Chondrocyte (in vitro differentiated cells): ENCODE results near the gene DDAH1. TPM values are rescaled to one million over a fixed set of nuclear protein-coding genes. Genes with fewer than 3 reads are reported as not detected.

Source experiments
- DNase-seq: peaks from one replicate; pipeline ENCODE4 v3.0.0; 2021; ENCODE audit warnings: mixed read lengths, low spot score
- H3K27ac Mint-ChIP-seq: one replicate; pipeline ENCODE4 v1.8.0; 2021; ENCODE audit warnings: mild to moderate bottlenecking, moderate library complexity, mixed read lengths; ENCODE audit not compliant: unreplicated experiment
- H3K27me3 Mint-ChIP-seq: 2 replicates; pipeline ENCODE4 v1.8.0; 2021; ENCODE audit warnings: low read depth, mixed read lengths
- H3K36me3 Mint-ChIP-seq: 2 replicates; pipeline ENCODE4 v1.8.0; 2021; ENCODE audit warnings: low read depth, mixed read lengths
- H3K4me1 Mint-ChIP-seq: 2 replicates; pipeline ENCODE4 v1.8.0; 2021; ENCODE audit warnings: low read depth, mild to moderate bottlenecking, mixed read lengths
- H3K4me3 Mint-ChIP-seq: one replicate; pipeline ENCODE4 v1.8.0; 2021; ENCODE audit warnings: mild to moderate bottlenecking, moderate library complexity, mixed read lengths; ENCODE audit not compliant: unreplicated experiment
- H3K9me3 Mint-ChIP-seq: 2 replicates; pipeline ENCODE4 v1.8.0; 2021; ENCODE audit warnings: low read depth, mixed read lengths
- CTCF ChIP-seq: fragments of 200-600 bp; sonication (generic); IDR thresholded peaks from 2 replicates; pipeline ENCODE4 v1.5.0; 2021; ENCODE audit warnings: antibody characterized with exemption, mild to moderate bottlenecking, moderate library complexity
- total RNA-seq: library from RNA; stranded (reverse); gene quantifications from 3 replicates; pipeline ENCODE4 v1.2.1, GENCODE V29; 2021

DDAH1 gene
- total RNA-seq, 1 donor from 2014 or later = 91.8 TPM

- DNase-seq = no peak
- Mint-ChIP-seq H3K27me3 (no peaks in the 10 kb centered on the region), H3K9me3 (no peaks in the 10 kb centered on the region), H3K4me3 (no peak overlapping the region), H3K27ac (peak overlapping the region; percentile 79), H3K36me3 (peaks cover 3% of the 10 kb centered on the region), H3K4me1 (peaks cover 87% of the 10 kb centered on the region)
- TF ChIP-seq CTCF = no peak
Observed at GRCh38 chr1:85358702-85359438, 106.1 kb downstream of the DDAH1 start.

- H3K4me3 Mint-ChIP-seq = no peak overlapping the region
- no peaks in the 10 kb centered on the region for H3K9me3 Mint-ChIP-seq
- no peaks in the 10 kb centered on the region for H3K27me3 Mint-ChIP-seq
- H3K36me3 Mint-ChIP-seq = peaks cover 3% of the 10 kb centered on the region
- no peak for TF ChIP-seq CTCF
- no peak for DNase-seq
- H3K4me1 Mint-ChIP-seq = peaks cover 83% of the 10 kb centered on the region
- H3K27ac Mint-ChIP-seq = peak overlapping the region; percentile 13
Observed at GRCh38 chr1:85357817-85358216, 107.1 kb downstream of the DDAH1 start.

DNA sequence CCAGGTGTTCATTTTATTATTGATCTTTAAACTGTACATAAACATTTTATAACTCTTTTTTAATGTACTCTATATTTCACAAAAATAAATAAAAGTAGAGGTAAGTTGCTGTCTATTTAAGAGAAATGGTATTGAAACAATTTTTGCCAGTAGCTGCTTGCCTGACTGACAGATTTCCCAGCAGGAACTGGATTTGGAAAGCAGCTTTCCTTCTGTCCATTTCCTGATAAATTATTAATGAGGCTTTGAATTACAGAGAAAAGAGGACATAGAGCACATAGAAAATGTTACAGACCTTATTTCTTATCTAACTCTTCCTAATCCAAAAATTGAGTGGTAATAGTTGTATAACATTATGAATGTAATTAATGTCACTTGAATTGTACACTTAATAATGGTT lies 108.8 kb downstream of the DDAH1 start:
- Mint-ChIP-seq H3K27me3 (no peaks in the 10 kb centered on the region), H3K36me3 (peaks cover 5% of the 10 kb centered on the region), H3K4me3 (no peak overlapping the region), H3K4me1 (peaks cover 80% of the 10 kb centered on the region), H3K27ac (no peak overlapping the region), H3K9me3 (no peaks in the 10 kb centered on the region)
- DNase-seq = no peak
- TF ChIP-seq CTCF = no peak

DNA sequence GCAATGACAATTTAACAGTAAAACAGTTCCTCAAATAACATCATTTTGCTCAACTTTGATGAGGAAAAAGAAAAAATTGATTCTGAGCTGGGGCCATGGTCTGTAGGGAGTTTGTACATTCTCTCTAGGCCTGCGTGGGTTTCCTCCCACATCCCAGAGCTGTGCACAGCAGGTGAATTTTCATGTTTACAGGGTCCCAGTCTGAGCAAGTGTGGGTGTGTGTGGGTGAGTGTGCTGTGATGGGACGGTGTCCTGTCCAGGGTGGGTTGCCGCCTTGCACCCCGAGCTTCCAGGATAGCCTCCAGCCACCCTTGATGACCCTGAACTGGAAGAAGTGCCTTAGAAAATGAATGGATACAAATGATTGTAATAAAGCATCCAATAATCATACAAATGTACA lies 112.9 kb downstream of the DDAH1 start:
- no peaks in the 10 kb centered on the region for H3K27me3 Mint-ChIP-seq
- H3K27ac Mint-ChIP-seq = peak overlapping the region; percentile 27
- no peak for TF ChIP-seq CTCF
- DNase-seq = no peak
- H3K36me3 Mint-ChIP-seq = peaks cover 32% of the 10 kb centered on the region
- no peaks in the 10 kb centered on the region for H3K9me3 Mint-ChIP-seq
- H3K4me3 Mint-ChIP-seq = no peak overlapping the region
- H3K4me1 Mint-ChIP-seq = peaks cover 58% of the 10 kb centered on the region

GRCh38 chr1:85351202-85351828 lies 113.6 kb downstream of the DDAH1 start:
- no peaks in the 10 kb centered on the region for H3K27me3 Mint-ChIP-seq
- H3K4me1 Mint-ChIP-seq = peaks cover 51% of the 10 kb centered on the region
- H3K9me3 Mint-ChIP-seq = no peaks in the 10 kb centered on the region
- H3K36me3 Mint-ChIP-seq = peaks cover 32% of the 10 kb centered on the region
- no peak overlapping the region for H3K4me3 Mint-ChIP-seq
- DNase-seq = no peak
- H3K27ac Mint-ChIP-seq = peak overlapping the region; percentile 24
- TF ChIP-seq CTCF = no peak
